ENCODE data around the gene PKP1.

The PKP1 gene

DNA sequence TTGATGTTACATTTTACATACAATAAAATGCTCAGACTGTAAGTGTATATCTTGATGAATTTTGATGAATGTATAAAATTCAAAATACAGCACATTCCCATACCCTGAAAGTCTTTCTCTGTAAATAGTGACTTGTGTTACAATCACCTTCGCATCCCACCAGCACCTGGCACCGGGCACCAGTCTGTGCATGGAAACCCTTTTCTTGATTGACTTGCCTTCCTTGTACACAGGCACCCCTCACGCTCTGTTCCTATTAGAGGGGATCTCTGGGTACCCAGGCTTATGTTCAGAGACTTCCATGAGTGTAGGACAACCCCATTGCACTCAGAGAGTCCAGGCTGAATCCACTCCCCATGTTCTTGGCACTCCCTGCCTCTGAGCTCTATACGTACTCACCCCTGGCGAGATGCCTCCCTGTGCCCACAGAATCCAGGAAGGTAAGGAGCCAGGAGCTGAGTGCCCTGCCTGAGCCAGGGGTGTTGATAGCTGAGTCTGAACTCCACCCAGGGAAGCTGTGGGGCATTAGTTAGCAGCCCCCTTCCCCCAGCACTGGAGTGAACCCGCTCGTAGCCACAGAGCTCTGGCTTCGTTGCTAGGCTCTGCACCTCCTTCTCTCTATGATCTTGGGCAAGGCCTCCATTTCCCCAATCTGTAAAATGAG lies 22.5 kb upstream of the PKP1 start:
- DNase-seq = no peak

- no peak for DNase-seq
Observed at GRCh38 chr1:201261771-201262547, 21.3 kb upstream of the PKP1 start.

DNA sequence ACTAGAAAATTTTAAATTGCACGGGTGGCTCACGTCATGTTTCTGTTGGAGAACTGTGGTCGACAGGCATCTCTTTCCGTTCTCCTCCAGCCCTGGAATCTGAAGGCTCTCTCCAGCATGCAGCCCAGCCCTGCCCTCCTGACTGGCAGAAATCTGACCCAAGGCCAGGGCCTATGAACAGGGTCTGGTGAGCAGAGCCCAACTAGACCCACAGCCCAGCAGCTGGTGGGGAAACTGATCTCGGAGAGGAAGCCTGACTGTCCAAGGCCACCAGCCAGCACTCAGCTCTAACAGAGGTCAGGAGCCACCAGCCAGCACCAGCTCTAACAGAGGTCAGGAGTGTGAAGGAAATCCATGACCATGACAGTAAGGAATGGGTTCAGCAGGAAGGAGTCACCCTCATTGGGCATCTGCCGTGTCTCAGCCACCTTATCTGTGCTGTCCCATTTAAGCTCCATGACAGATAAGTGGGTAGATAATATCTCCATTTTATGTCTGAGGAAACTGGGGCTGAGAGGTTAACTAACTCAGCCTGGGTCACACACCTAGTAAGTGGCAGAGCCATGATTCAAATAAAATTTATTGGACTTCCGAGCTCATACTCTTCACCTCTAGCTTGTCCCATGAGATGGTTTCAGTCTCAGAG lies 20.2 kb upstream of the PKP1 start:
- DNase-seq = no peak

GRCh38 chr1:201264072-201264471 lies 19.2 kb upstream of the PKP1 start:
- DNase-seq = no peak

GRCh38 chr1:201264554-201264953 lies 18.8 kb upstream of the PKP1 start:
- DNase-seq = no peak

- DNase-seq = no peak
Observed at GRCh38 chr1:201265756-201266155, 17.6 kb upstream of the PKP1 start.

DNA sequence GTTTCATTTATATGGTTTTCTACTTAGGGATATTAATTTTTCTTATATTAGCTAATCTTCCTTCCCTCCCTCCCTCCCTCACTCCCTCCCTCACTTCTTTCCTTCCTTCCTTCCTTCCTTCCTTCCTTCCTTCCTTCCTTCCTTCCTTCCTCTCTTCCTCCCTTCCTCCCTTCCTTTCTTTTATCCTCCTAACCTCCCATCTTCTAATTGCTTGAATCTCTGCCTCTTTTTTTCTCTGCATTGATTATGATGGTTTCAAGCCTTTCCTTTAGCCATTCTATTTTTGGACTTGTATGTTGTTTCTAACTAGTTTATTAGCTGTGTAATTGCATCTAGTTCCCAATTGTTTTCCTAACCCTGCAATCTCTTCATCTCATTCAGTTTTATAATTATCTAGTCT lies 17.0 kb upstream of the PKP1 start:
- DNase-seq = no peak

- DNase-seq = peak; percentile 21
Observed at GRCh38 chr1:201266774-201267173, 16.5 kb upstream of the PKP1 start.

DNA sequence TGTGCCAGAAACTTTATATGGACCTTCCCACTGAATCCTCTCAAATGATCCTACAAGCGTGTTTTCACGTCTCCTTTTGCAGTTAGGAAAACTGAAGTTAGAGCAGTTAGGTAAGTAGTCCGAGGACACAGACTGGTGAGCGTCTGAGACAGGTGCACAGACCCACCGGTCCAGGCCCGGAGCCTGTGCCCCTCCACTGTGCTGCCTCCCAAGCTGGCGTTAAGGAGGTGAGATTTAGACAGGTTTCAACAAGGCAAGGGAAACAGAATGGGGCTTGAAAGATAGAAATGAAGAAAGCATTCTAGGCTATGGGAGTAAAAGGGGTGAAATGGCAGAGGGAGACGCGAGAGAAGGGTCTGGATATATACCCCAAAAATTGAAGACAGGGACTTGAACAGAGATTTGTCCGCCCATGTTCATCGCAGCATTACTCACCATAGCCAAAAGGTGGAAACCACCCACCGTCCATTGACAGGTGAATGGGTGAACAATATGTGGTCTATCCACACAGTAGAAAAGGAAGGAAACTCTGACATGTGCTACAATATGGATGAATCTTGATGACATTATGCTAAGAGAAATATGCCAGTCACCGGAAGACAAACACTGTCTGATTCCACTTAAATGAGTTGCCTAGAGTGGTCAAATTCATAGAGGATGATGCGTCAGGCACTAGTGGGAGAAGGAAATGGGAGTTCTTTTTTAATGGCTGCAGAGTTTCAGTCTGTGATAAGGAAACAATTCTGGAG lies 15.7 kb upstream of the PKP1 start:
- no peak for DNase-seq

DNA sequence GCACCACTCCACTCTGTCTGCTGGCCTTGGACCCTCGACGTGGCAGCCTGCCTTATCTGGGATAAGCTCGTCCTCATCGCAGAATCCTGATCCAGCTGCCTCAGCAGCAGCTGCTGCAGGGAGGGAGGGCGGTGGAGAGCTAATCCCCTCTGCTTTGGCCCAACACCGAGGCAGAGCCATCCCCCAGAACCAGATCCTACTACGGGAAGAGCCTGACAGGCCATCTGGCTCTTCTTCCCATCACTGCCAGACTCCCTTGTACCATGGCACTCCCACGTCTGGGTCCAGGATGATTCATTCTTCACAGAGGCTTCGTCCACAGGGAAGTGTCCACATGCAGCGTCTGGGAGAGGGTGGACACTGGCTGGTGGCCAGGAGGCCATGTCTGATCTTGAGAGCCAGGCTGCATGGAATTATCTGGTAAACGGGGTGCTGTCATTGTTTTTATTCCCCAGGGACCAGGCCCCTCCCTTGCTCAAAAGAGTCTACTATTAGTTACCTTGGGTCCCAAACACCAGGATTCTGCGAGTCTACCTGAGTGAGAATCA lies 14.6 kb upstream of the PKP1 start:
- DNase-seq = no peak

DNA sequence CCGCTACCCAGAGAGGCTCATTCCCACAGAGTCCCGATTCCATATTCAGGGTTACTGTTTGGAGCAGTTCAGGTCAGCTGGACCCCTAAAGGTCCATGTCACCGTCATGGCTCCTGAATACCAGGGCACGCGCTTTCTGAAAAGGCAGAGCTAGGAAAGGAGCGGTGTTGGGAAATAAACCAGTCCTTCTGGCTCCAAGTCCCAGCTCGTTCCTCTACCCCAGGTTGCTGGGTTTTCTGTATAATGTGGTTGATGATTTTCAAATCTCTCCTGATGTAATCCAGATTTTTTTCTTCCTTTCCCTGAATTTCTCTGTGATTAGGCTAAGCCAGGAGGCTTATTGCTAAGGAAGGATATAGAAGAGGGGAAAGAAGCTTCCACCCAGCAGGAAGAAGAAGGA lies 14.0 kb upstream of the PKP1 start:
- no peak for DNase-seq

DNA sequence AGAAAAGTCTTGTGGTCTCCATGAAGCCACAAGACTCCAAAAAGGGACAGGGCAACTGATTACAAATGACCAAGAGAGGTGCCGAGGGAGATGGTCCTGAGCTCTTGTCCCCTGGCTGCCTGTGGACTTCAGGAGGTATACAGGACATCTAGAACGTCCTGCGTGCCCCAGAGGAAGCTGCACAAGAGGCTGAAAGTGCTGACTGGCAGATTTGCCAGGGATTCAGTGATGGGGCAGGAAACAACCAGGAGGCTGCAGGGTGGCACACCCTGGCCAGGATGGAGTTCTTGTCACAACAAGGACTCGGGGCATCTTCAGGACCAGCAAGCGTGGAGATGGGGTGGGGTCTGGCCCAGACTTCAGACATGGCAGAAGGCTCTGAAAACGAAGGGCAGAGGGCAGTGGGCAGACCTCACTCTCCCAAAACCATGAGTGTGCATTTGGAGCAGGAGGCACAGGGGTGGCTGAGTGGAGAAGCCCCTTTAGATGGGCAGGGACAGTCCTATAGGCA lies 13.4 kb upstream of the PKP1 start:
- DNase-seq = no peak

- DNase-seq = no peak
Observed at GRCh38 chr1:201270616-201271390, 12.5 kb upstream of the PKP1 start.

DNA sequence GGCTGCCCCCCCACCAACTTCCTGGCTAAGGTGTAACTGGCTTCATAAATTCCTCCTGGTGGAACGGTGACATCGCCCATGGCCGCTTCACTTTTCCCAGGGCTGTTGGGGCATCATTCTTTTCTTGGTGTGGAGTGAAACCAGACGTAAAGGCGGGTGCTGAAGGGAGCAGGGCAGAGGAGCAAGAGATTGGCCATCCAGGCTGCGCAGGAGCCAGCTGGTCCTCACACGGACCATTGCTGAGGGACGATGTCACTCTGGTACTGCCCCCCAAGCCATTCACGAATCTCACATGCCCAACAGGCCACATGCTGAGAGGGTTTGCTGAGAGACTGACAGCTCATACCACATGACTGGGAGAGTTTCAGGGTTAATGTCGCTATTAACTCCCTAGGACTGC lies 10.5 kb upstream of the PKP1 start:
- no peak for DNase-seq

DNA sequence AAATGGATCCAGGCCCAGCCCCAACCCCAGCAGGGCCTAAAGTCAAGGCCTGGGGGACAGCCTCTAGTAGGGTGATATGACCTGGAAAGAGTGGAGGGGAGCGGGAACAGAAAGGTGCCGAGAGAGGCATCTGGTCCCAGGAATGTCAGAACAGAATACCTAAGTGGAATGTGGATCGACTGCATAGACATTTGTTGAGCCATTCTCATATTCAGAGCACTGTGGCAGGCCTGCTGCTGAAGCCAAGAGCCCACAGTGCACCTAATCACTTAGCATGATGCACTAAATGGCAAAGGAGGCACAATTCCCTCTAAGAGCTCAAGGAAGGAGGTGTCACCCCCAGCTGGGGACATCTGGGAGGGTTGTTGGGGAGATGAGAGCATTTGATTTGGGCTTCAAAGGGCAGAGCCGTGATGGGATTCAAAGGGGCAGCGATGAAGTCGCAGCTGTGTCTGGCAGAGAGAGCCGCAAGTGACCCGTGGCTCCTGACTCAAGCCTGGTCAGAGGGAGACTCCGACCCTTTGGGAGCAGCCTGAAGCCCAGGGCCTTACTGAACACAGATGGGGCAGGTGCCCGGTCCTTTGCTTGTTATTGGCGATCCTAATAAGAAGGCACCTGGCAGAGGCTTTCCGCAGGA lies 8.6 kb upstream of the PKP1 start:
- no peak for DNase-seq

- no peak for DNase-seq
Observed at GRCh38 chr1:201275253-201275666, 8.0 kb upstream of the PKP1 start.

DNA sequence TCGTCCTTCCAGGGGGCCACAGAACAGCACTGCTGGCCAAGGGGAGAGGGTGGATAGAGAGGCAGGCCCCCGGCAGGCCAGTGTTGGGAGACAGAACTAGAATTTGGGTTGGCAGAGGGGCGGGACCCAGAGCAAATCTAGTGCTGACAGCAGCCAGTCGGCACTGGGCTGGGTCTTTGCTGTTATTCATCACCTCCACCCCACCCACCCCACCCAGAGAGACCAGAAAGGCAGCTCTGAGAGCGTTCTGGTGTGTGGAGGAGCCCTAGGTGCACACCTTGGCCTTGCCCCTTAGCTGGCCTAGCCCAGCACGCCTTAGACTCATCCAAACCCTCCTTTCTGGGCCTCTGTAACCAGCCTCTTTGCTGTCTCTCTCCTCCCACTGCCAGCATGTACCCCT lies 6.4 kb upstream of the PKP1 start:
- DNase-seq = no peak

- DNase-seq = no peak
Observed at GRCh38 chr1:201277441-201277840, 5.9 kb upstream of the PKP1 start.

- DNase-seq = no peak
Observed at GRCh38 chr1:201279313-201279712, 4.0 kb upstream of the PKP1 start.

DNA sequence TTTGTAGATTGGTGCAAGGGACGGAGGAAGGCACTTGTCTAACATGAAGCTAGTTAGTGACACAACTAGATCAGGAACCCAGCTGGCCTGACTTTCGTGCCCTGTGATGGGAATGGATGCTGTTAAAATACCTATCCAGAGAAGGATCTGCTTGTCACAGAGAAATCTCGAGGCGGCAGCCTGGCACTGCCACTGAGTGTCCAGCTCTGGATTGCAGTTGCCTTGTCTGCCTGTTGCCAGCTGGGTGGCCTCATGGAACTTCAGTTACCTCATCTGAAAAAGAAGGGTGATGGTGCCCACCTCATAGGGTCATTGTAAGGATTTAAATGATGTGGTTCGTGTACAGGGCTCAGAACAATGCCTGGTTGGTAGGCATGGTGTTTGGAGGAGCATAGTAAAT lies 2.4 kb upstream of the PKP1 start:
- DNase-seq = no peak

DNA sequence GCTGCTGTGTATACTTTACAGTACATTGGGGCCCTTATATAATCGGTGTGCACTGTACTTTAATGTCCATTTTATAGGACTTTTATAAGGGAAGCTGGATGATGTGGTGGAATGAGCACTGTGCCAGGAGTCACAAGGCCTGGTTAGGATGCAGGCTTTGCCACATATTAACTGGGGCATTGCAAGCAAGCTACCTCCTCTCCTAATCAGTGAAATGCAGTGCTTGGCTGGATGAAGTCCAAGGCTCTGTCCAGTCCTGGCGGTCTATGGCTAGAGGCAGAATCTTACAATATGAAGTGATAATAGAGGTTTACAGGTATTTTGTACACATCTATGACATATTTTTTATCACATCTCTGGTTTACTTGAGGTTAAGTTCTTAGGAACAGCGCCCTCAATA lies 1.7 kb upstream of the PKP1 start:
- no peak for DNase-seq

GRCh38 chr1:201282216-201282615 lies 1.1 kb upstream of the PKP1 start:
- DNase-seq = no peak
